Mammary epithelial cell (primary cell): Measurements from ENCODE around the gene PLA2R1.

Experiments used
- EZH2 ChIP-seq: IDR thresholded peaks from 2 replicates; pipeline ENCODE4 v1.6.1; 2012; ENCODE audit warnings: low read length, inconsistent platforms, borderline replicate concordance
- TF ChIP-seq, protein P1 (sequence below), 2 donors: IDR thresholded peaks in 1 of 2; conservative IDR thresholded peaks in 1 of 2; 2 replicates each; pipeline ENCODE4 v1.5.1; 2011 to 2012; ENCODE audit warnings: inconsistent platforms in 2 of 2, low read length in 2 of 2, mild to moderate bottlenecking in 2 of 2, control low read depth in 1 of 2, low read depth in 1 of 2; ENCODE audit not compliant: insufficient read depth in 1 of 2; ENCODE audit errors: extremely low read depth in 1 of 2

- TF ChIP-seq, protein P1, sequence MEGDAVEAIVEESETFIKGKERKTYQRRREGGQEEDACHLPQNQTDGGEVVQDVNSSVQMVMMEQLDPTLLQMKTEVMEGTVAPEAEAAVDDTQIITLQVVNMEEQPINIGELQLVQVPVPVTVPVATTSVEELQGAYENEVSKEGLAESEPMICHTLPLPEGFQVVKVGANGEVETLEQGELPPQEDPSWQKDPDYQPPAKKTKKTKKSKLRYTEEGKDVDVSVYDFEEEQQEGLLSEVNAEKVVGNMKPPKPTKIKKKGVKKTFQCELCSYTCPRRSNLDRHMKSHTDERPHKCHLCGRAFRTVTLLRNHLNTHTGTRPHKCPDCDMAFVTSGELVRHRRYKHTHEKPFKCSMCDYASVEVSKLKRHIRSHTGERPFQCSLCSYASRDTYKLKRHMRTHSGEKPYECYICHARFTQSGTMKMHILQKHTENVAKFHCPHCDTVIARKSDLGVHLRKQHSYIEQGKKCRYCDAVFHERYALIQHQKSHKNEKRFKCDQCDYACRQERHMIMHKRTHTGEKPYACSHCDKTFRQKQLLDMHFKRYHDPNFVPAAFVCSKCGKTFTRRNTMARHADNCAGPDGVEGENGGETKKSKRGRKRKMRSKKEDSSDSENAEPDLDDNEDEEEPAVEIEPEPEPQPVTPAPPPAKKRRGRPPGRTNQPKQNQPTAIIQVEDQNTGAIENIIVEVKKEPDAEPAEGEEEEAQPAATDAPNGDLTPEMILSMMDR (conservative IDR thresholded peaks at IDR 0.05 in 1 of 2, IDR thresholded peaks at IDR 0.05 in 1 of 2; ENCODE audit: extremely low read depth in 1 of 2, insufficient read depth in 1 of 2, low read depth in 1 of 2, low read length in 2 of 2), result no peak
- no peak for TF ChIP-seq EZH2
Observed at GRCh38 chr2:160073284-160073888, 11.0 kb upstream of the PLA2R1 start.
